HG03196 (cell line): ENCODE data around the gene SREBF1.

Experiments
- ATAC-seq: cut with Tn5 transposase; IDR thresholded peaks from one replicate; pipeline ENCODE4 v1.9.1; 2021; ENCODE audit not compliant: unreplicated experiment

Gene SREBF1

GRCh38 chr17:17797119-17797809, 39.5 kb downstream of the SREBF1 start:
- no peak for ATAC-seq

GRCh38 chr17:17796787-17797061, 40.1 kb downstream of the SREBF1 start:
- ATAC-seq = no peak

- no peak for ATAC-seq
Observed at GRCh38 chr17:17795946-17796786, 40.6 kb downstream of the SREBF1 start.

- no peak for ATAC-seq
Observed at GRCh38 chr17:17795296-17795695, 41.5 kb downstream of the SREBF1 start.

GRCh38 chr17:17794382-17794781, 42.4 kb downstream of the SREBF1 start:
- no peak for ATAC-seq

GRCh38 chr17:17793378-17794214, 43.2 kb downstream of the SREBF1 start:
- ATAC-seq = no peak

- ATAC-seq = no peak
Observed at GRCh38 chr17:17792551-17793377, 44.0 kb downstream of the SREBF1 start.

GRCh38 chr17:17792037-17792550, 44.7 kb downstream of the SREBF1 start:
- ATAC-seq = no peak

- no peak for ATAC-seq
Observed at GRCh38 chr17:17790637-17791464, 45.9 kb downstream of the SREBF1 start.

GRCh38 chr17:17789828-17790636, 46.8 kb downstream of the SREBF1 start:
- no peak for ATAC-seq

- no peak for ATAC-seq
Observed at GRCh38 chr17:17789410-17789809, 47.4 kb downstream of the SREBF1 start.

- ATAC-seq = no peak
Observed at GRCh38 chr17:17788967-17789366, 47.8 kb downstream of the SREBF1 start.

- ATAC-seq = no peak
Observed at GRCh38 chr17:17787568-17787967, 49.2 kb downstream of the SREBF1 start.

GRCh38 chr17:17786998-17787397, 49.8 kb downstream of the SREBF1 start:
- ATAC-seq = no peak

- ATAC-seq = no peak
Observed at GRCh38 chr17:17785407-17785806, 51.4 kb downstream of the SREBF1 start.

- no peak for ATAC-seq
Observed at GRCh38 chr17:17784657-17785267, 52.0 kb downstream of the SREBF1 start.

GRCh38 chr17:17783825-17784656, 52.7 kb downstream of the SREBF1 start:
- ATAC-seq = no peak
